Head of caudate nucleus (tissue), 42 donors: Measurements from ENCODE around the gene STYXL1.
"Not testable (repeated sequence)": the region's sequence is repeated elsewhere in the genome, so short reads cannot be mapped to it uniquely, and the experiment has no call there.

Experiments used
- DNase-seq, 42 donors: peaks; one replicate each; pipeline versions ENCODE4 v3.0.0 to v3.0.0-alpha.2; 2020 to 2021; ENCODE audit warnings: mixed read lengths in 7 of 42
- intact Hi-C: fragments of 100-400 bp; cut with DNase I; formaldehyde crosslinking; loops from one replicate; pipeline ENCODE4 v1.15.0; 2022

Gene STYXL1

GRCh38 chr7:76047811-76048667 lies at the start of gene STYXL1, which contains the start of gene MDH2:
Gene STYXL1 (minus strand): TSS chr7:76048000. CDS start chr7:76030523, 17,477 bp downstream.
Gene MDH2 (plus strand): TSS chr7:76048106. CDS start chr7:76048161, 55 bp downstream.
- intact Hi-C loops, result no loop called here
- peak; percentile 83 to 96 (median 92) for DNase-seq

- intact Hi-C loops, result no loop called here
- no peak for DNase-seq
These were observed 48.1 kb upstream of the STYXL1 start for GRCh38 chr7:76095908-76096307.

- intact Hi-C loops, result not testable (repeated sequence)
These were observed 46.5 kb upstream of the STYXL1 start for GRCh38 chr7:76094326-76094725.

GRCh38 chr7:76093531-76093930 lies 45.7 kb upstream of the STYXL1 start:
- DNase-seq, intact Hi-C loops: not testable (repeated sequence)

More at GRCh38 chr7:76094326-76094725, 46.5 kb upstream of the STYXL1 start:
- not testable (repeated sequence) for DNase-seq

GRCh38 chr7:76091506-76091905 lies 43.7 kb upstream of the STYXL1 start:
- no peak for DNase-seq
- intact Hi-C loops, result no loop called here

GRCh38 chr7:76089865-76090475 lies 42.2 kb upstream of the STYXL1 start:
- intact Hi-C loops, result no loop called here
- peak in 1 of 42 donors; percentile 18 for DNase-seq

- intact Hi-C loops, DNase-seq: not testable (repeated sequence)
These were observed 39.6 kb upstream of the STYXL1 start for GRCh38 chr7:76087362-76087791.

GRCh38 chr7:76086070-76086469 lies 38.3 kb upstream of the STYXL1 start:
- DNase-seq, result no peak
- intact Hi-C loops, result no loop called here

- intact Hi-C loops, result not testable (repeated sequence)
These were observed 36.3 kb upstream of the STYXL1 start for GRCh38 chr7:76084115-76084514.

GRCh38 chr7:76080204-76080603 lies 32.4 kb upstream of the STYXL1 start:
- DNase-seq, result no peak
- intact Hi-C loops, result no loop called here

More at GRCh38 chr7:76084115-76084514, 36.3 kb upstream of the STYXL1 start:
- DNase-seq, result not testable (repeated sequence)

GRCh38 chr7:76077435-76077834 lies 29.6 kb upstream of the STYXL1 start:
- no peak for DNase-seq
- intact Hi-C loops, result no loop called here

GRCh38 chr7:76076995-76077394 lies 29.2 kb upstream of the STYXL1 start:
- no peak for DNase-seq
- intact Hi-C loops, result no loop called here

- intact Hi-C loops, result no loop called here
- no peak for DNase-seq
These were observed 27.2 kb upstream of the STYXL1 start for GRCh38 chr7:76074972-76075370.

- DNase-seq, result no peak
- intact Hi-C loops, result no loop called here
These were observed 26.6 kb upstream of the STYXL1 start for GRCh38 chr7:76074306-76074971.

- intact Hi-C loops, result no loop called here
- no peak for DNase-seq
These were observed 25.7 kb upstream of the STYXL1 start for GRCh38 chr7:76073335-76073990.

- intact Hi-C loops, result no loop called here
- DNase-seq, result no peak
These were observed 24.7 kb upstream of the STYXL1 start for GRCh38 chr7:76072243-76073148.

GRCh38 chr7:76071316-76072242 lies 23.8 kb upstream of the STYXL1 start:
- no peak for DNase-seq
- intact Hi-C loops, result no loop called here
